Measurements from ENCODE around the gene MBD2. TPM values are rescaled to one million over a fixed set of nuclear protein-coding genes. Genes with fewer than 3 reads are reported as not detected.

The MBD2 gene
- total RNA-seq, 2 experiments from 2014 or later: 39.2 to 176 TPM

DNA sequence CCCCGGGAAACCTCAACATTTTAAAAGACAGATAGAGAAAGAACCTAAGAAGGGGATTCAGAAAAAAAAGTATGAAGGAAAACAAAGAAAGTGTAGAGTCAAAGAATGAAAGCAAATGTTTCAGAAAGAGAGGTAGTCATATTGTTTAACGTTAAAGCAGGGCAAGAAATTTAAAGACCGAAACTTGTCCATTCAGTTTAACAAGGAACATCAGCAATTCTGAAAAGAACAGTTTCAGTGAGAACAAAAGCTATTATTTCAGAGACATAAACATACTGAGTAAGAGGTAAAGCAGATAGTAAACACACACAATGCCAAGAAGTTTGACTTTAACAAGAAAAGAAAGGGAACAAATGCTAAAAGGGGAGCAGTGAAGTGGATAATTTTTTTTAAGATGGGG lies 41.1 kb downstream of the MBD2 start:
- no peaks in the 10 kb centered on the region; the same call in 1 of the 2 replicates for H4K20me1 ChIP-seq (ENCODE audit: insufficient read depth, low read length)
- no peak overlapping the region for H3K4me3 ChIP-seq (ENCODE audit: low read depth, low read length, poor library complexity, severe bottlenecking)
- H3K4me1 ChIP-seq (ENCODE audit: insufficient read depth, low read length, poor library complexity, severe bottlenecking): no peaks in the 10 kb centered on the region
- TF ChIP-seq EZH2phosphoT487 (IDR thresholded peaks at IDR 0.05; ENCODE audit: borderline replicate concordance, low read depth, low read length) (no peak), CTCF (conservative IDR thresholded peaks at IDR 0.05; ENCODE audit: low read length) (no peak)
- H2AFZ ChIP-seq (ENCODE audit: low read length): no peak overlapping the region
- BruUV-seq (replicated peaks): no TSS peak
- peaks cover 78% of the 10 kb centered on the region for H3K36me3 ChIP-seq (ENCODE audit: insufficient read depth, low read length)
- H3K9me3 ChIP-seq (ENCODE audit: low read length): no peaks in the 10 kb centered on the region
- ChIA-PET POLR2A (interaction anchor here (0.7 kb wide), 1 partner anchor 71 kb away, joined by 3 read pairs; no protein-coding TSS in a partner anchor), CTCF (ENCODE audit: unreplicated experiment) (no interaction called here)
- no peak overlapping the region for H3K4me2 ChIP-seq (ENCODE audit: low read length)
- H3K79me2 ChIP-seq (ENCODE audit: insufficient read depth, low read depth, low read length): peaks cover 86% of the 10 kb centered on the region; the same call in 1 of the 2 replicates
- H3K9me2 ChIP-seq (ENCODE audit: insufficient read depth, low read length): no peaks in the 10 kb centered on the region
- no peak overlapping the region for H3K27ac ChIP-seq (ENCODE audit: low read depth, low read length, poor library complexity, severe bottlenecking)
- intact Hi-C loops (cut with micrococcal nuclease; ENCODE audit: unreplicated experiment): no loop called here
- no peak for DNase-seq (ENCODE audit: low spot score)

- H4K20me1 ChIP-seq (ENCODE audit: insufficient read depth, low read length): no peaks in the 10 kb centered on the region
- H3K79me2 ChIP-seq (ENCODE audit: insufficient read depth, low read depth, low read length): peaks cover 83% of the 10 kb centered on the region
- intact Hi-C loops (cut with micrococcal nuclease; ENCODE audit: unreplicated experiment): no loop called here
- BruUV-seq (replicated peaks): no TSS peak
- TF ChIP-seq CTCF (conservative IDR thresholded peaks at IDR 0.05; ENCODE audit: low read length) (no peak), EZH2phosphoT487 (IDR thresholded peaks at IDR 0.05; ENCODE audit: borderline replicate concordance, low read depth, low read length) (no peak)
- no peak overlapping the region for H3K4me2 ChIP-seq (ENCODE audit: low read length)
- no peaks in the 10 kb centered on the region for H3K9me3 ChIP-seq (ENCODE audit: low read length)
- H2AFZ ChIP-seq (ENCODE audit: low read length): no peak overlapping the region
- POLR2A ChIA-PET: no interaction called here
- no peaks in the 10 kb centered on the region for H3K9me2 ChIP-seq (ENCODE audit: insufficient read depth, low read length)
- H3K4me3 ChIP-seq (ENCODE audit: low read depth, low read length, poor library complexity, severe bottlenecking): no peak overlapping the region
- H3K36me3 ChIP-seq (ENCODE audit: insufficient read depth, low read length): peaks cover 77% of the 10 kb centered on the region
- DNase-seq (ENCODE audit: low spot score): no peak
- CTCF ChIA-PET (ENCODE audit: unreplicated experiment): no interaction called here
- H3K4me1 ChIP-seq (ENCODE audit: insufficient read depth, low read length, poor library complexity, severe bottlenecking): no peaks in the 10 kb centered on the region
- H3K27ac ChIP-seq (ENCODE audit: low read depth, low read length, poor library complexity, severe bottlenecking): no peak overlapping the region
Measured at GRCh38 chr18:54181856-54182602, 42.4 kb downstream of the MBD2 start.

DNA sequence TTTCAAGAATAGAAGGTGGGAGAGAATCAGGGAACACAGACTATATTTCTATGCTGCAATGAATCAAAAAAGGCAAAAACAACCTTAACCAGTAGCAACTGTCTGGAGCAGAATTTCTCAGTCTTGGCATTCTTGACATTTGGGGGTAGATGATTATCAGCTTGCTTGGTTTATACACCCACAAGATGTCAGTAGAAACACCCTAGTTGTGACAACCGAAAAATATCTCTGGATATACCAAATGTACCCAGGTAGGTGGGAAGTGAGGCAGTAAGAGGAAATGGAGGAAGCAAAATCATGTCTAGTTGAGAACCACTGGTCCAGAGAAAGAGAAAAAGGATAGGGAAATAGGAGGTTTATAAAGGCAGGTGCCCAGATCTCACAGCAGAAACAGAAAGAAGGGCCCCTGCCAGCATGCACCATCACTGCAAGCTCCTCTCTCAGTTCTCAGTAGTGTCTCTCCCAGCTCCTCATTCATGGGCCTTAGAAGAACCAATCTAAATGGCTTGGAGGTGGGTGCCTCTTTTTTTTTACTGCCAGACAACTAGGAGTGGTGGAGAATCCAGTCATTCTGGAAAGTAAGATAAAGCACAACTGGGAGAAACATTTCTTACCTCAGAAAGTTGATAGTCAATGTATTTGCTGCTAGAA lies 50.4 kb downstream of the MBD2 start:
- Histone ChIP-seq H3K9me2 (ENCODE audit: insufficient read depth, low read length) (no peaks in the 10 kb centered on the region), H3K4me1 (ENCODE audit: insufficient read depth, low read length, poor library complexity, severe bottlenecking) (peaks cover 31% of the 10 kb centered on the region), H2AFZ (ENCODE audit: low read length) (no peak overlapping the region), H3K27ac (ENCODE audit: low read depth, low read length, poor library complexity, severe bottlenecking) (no peak overlapping the region), H3K36me3 (ENCODE audit: insufficient read depth, low read length) (peaks cover 98% of the 10 kb centered on the region), H3K9me3 (ENCODE audit: low read length) (no peaks in the 10 kb centered on the region), H4K20me1 (ENCODE audit: insufficient read depth, low read length) (0 out of 2 replicates have a peak, but pooled peaks cover 4% of the 10 kb centered on the region), H3K79me2 (ENCODE audit: insufficient read depth, low read depth, low read length) (peaks cover 89% of the 10 kb centered on the region), H3K4me3 (ENCODE audit: low read depth, low read length, poor library complexity, severe bottlenecking) (no peak overlapping the region), H3K4me2 (ENCODE audit: low read length) (no peak overlapping the region)
- ChIA-PET CTCF (ENCODE audit: unreplicated experiment) (no interaction called here), POLR2A (interaction anchor here (1.0 kb wide), 1 partner anchor 9 kb away, joined by 4 read pairs; no protein-coding TSS in a partner anchor)
- 0 out of 2 replicates have a peak, but pooled peaks have one; percentile 22 for TF ChIP-seq CTCF (conservative IDR thresholded peaks at IDR 0.05; ENCODE audit: low read length)
- TF ChIP-seq EZH2phosphoT487 (IDR thresholded peaks at IDR 0.05; ENCODE audit: borderline replicate concordance, low read depth, low read length): no peak
- BruUV-seq (replicated peaks): no TSS peak
- intact Hi-C loops (cut with micrococcal nuclease; ENCODE audit: unreplicated experiment): no loop called here
- no peak for DNase-seq (ENCODE audit: low spot score)
